Measurements from ENCODE around the gene NOD1. TPM values are rescaled to one million over a fixed set of nuclear protein-coding genes. Genes with fewer than 3 reads are reported as not detected.
"Not testable (repeated sequence)": the region's sequence is repeated elsewhere in the genome, so short reads cannot be mapped to it uniquely, and the experiment has no call there.

NOD1 gene
- polyA plus RNA-seq, 3 donors from 2014 or later, result 5.7 to 9.9 (median 7.4) TPM

DNA sequence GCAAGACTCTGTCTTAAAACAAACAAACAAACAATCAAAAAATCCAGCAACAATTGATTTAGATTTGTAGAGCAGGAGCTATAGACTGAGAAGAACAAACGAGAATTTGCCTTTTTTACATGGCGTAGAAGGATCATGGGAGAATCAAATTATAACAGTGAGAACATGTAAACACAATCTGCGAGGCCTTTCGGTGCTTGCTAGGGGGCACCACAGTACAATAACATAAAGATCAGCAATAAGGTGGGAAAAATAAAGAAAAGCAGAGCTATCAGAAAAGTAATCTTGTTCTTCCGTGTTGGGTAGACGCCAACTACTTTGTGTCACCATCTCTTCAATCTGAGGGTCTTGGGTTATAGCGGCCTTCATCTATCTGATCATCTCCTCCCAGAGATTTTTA lies 82.2 kb downstream of the NOD1 start:
- H3K27me3 Mint-ChIP-seq (ENCODE audit: low read depth in 3 of 3), result no peaks in the 10 kb centered on the region
- no peak overlapping the region for H3K4me3 Mint-ChIP-seq
- no peaks in the 10 kb centered on the region for H3K4me1 Mint-ChIP-seq
- no peak for DNase-seq
- no peaks in the 10 kb centered on the region for H3K9me3 Mint-ChIP-seq
- peak overlapping the region in 1 of 6 donors; percentile 11 for H3K27ac Mint-ChIP-seq
- H3K36me3 Mint-ChIP-seq, result peaks cover 3 to 9% (median 6%) of the 10 kb centered on the region in 3 donors

DNA sequence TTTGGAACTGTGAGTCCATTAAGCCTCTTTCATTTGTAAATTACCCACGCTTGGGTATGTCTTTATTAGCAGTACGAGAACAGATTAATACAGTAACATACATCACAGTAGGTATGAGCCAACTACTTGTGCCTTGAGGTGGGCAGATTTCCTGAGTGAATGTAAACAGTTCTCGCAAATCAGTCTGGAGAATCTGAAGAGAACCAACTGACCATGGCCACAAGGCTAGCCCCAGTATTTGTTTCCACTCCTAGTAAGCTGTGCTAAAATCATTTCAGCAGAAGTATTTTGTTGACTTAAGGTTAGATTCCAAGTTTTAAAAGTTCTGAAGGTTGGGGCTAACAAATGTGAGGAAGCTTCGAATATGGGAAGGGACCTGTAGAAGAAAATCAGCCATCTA lies 82.9 kb downstream of the NOD1 start:
- peaks cover 3 to 9% (median 6%) of the 10 kb centered on the region in 3 donors for H3K36me3 Mint-ChIP-seq
- no peaks in the 10 kb centered on the region for H3K9me3 Mint-ChIP-seq
- H3K4me3 Mint-ChIP-seq, result no peak overlapping the region
- H3K27ac Mint-ChIP-seq, result no peak overlapping the region
- DNase-seq, result no peak
- H3K4me1 Mint-ChIP-seq, result no peaks in the 10 kb centered on the region
- H3K27me3 Mint-ChIP-seq (ENCODE audit: low read depth in 3 of 3), result no peaks in the 10 kb centered on the region

DNA sequence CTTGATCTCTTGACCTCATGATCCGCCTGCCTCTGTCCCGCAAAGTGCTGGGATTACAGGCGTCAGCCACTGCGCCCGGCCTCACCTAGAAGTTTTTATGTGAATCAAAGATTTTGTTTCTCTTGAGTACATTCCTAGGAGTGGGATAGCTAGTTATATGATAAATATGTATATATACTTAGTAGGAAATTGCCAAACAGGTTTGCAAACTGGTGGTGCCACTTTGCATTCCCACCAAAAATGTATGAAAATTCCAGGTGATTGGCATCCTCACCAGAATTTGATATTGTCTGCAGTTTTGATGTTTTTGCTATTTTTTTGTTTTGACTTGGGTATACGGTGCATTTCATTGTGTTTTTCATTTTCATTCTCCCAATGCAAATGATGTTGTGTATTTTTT lies 86.8 kb downstream of the NOD1 start:
- no peak overlapping the region for H3K27ac Mint-ChIP-seq
- no peaks in the 10 kb centered on the region for H3K9me3 Mint-ChIP-seq
- peaks cover 3 to 16% (median 11%) of the 10 kb centered on the region in 3 donors for H3K36me3 Mint-ChIP-seq

DNA sequence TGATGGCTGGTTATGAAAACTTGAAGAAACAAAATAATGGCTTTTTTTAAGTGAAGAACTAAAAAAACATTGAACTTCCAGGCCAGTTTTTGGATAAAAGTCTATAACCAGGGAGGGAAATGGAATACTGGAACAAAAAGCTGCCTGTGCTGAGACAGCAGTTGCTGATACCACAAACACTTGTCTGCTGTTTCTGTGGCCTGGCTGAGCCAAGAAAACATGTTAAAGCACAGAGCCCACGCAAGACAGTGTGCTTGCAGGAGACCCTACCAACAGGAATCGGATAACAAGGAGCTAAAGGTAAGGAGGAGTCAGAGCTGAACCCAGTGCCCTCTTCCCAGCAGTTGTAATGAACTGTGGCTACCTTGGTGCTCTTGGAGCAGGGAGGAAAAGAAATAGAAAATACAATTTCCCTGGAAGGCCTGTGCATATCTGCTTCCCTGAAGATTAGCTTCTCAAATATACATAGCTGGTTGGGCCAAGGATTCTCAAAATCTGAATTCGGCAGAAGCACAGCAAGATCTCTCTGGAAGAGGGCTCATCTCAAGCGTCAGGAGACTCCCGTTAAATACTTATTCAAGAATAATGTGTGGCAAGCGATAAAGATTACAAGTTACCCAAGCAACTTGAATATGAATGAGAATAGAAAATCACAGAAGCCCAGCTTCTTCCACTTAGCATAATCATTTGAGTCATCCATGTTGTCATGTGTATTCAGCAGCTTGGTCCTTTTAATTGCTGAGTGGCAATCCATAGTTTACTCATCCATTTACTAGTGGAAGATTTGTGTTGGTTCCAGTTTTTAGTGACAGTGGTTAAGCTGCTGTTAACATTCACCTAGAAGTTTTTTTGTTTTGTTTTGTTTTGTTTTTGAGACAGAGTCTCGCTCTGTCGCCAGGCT lies 87.6 kb downstream of the NOD1 start:
- H3K27ac Mint-ChIP-seq, result no peak overlapping the region
- H3K9me3 Mint-ChIP-seq, result no peaks in the 10 kb centered on the region
- peaks cover 3 to 17% of the 10 kb centered on the region in 2 donors for H3K4me1 Mint-ChIP-seq
- DNase-seq, result no peak
- no peak overlapping the region for H3K4me3 Mint-ChIP-seq
- H3K27me3 Mint-ChIP-seq (ENCODE audit: low read depth in 3 of 3), result peaks cover 0 to 1% (median 0%) of the 10 kb centered on the region in 3 donors
- H3K36me3 Mint-ChIP-seq, result peaks cover 3 to 16% (median 11%) of the 10 kb centered on the region in 3 donors

More for the DNA sequence above, 86.8 kb downstream of the NOD1 start:
- DNase-seq, result no peak
- no peak overlapping the region for H3K4me3 Mint-ChIP-seq
- peaks cover 2 to 12% of the 10 kb centered on the region in 2 donors for H3K4me1 Mint-ChIP-seq
- peaks cover 0 to 1% (median 0%) of the 10 kb centered on the region in 3 donors for H3K27me3 Mint-ChIP-seq (ENCODE audit: low read depth in 3 of 3)

DNA sequence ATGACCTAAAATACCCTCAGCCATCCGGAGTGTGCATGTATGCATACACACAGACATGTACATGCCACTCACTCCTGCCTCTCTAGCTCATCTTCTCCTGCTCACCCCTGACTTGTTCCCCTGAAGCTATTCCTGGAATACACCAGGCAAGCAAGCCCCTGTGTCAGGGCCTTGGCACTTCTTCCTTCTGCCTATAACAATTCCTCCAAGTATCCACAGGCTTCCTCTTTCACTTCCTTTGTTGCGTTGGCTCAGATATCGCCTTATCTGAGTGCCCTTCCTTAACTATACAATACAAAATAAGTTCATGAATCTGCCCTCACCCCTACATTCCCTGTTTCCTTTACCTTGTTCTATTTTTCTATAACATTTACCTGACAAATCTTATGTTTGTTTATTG lies 88.8 kb downstream of the NOD1 start:
- Mint-ChIP-seq H3K36me3 (peaks cover 3 to 14% (median 5%) of the 10 kb centered on the region in 3 donors), H3K27me3 (ENCODE audit: low read depth in 3 of 3) (peaks cover 0 to 1% (median 0%) of the 10 kb centered on the region in 3 donors), H3K4me1 (peaks cover 3 to 17% of the 10 kb centered on the region in 2 donors), H3K4me3 (no peak overlapping the region), H3K27ac (peak overlapping the region in 1 of 6 donors; percentile 39), H3K9me3 (no peaks in the 10 kb centered on the region)
- DNase-seq, result no peak

DNA sequence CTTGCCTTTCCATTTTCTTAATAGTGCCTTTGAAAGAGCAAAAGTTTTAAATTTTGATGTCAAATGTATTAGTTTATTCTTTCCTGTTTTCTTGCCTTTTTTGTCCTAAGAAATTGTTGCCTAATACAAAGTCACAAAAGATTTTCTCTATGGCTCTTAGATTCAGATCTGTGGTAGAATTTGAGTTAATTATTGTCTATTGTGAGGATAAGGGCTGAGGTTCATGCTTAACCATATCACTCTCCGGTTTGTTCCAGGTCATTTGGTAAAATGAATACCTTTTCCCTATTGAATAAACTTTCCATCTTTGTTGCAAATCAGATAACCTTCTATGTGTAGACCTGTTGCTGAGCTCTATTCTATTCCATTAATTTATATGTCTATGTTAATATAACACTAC lies 96.0 kb downstream of the NOD1 start:
- Mint-ChIP-seq H3K27me3 (ENCODE audit: low read depth in 3 of 3) (no peaks in the 10 kb centered on the region), H3K4me1 (peaks cover 3 to 10% of the 10 kb centered on the region in 2 donors), H3K4me3 (no peak overlapping the region), H3K27ac (no peak overlapping the region), H3K36me3 (no peaks in the 10 kb centered on the region), H3K9me3 (peaks cover 0 to 4% (median under 1%) of the 10 kb centered on the region in 6 donors)
- no peak for DNase-seq

DNA sequence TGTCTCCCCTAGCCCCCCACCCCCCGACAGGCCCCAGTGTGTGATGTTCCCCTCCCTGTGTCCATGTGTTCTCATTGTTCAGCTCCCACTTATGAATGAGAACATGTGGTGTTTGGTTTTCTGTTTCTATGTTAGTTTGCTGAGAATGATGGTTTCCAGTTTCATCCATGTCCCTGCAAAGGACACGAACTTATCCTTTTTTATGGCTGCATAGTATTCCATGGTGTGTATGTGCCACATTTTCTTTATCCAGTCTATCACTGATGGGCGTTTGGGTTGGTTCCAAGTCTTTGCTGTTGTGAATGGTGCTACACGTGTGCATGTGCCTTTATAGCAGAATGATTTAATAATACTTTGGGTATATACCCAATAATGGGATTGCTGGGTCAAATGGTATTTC lies 97.8 kb downstream of the NOD1 start:
- not testable (repeated sequence) for H3K27me3 Mint-ChIP-seq (ENCODE audit: low read depth in 3 of 3); H3K36me3 Mint-ChIP-seq; DNase-seq; H3K27ac Mint-ChIP-seq; H3K4me1 Mint-ChIP-seq; H3K4me3 Mint-ChIP-seq; H3K9me3 Mint-ChIP-seq

DNA sequence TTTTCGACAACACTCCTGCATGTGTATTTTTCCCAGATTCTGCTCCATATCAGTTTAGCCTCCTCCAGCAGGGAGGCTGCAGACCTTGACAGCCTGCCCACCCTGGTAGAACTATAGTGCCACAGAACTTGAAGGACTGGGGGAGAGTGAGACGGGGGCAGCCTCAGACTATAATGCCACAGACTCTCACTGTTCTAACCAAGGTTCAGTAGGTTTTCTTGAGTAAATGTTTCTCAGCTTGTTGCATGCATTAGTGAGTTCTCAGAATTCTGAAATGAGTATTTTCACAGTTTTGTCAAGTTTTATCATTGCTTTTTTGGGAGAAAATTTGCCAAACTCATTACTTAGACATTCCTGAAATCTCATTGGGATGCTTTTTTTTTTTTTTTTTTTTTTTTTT lies 98.3 kb downstream of the NOD1 start:
- no peak overlapping the region for H3K27ac Mint-ChIP-seq
- H3K27me3 Mint-ChIP-seq (ENCODE audit: low read depth in 3 of 3), result no peaks in the 10 kb centered on the region
- no peaks in the 10 kb centered on the region for H3K4me1 Mint-ChIP-seq
- H3K4me3 Mint-ChIP-seq, result no peak overlapping the region
- peaks cover 0 to 4% (median under 1%) of the 10 kb centered on the region in 6 donors for H3K9me3 Mint-ChIP-seq
- no peaks in the 10 kb centered on the region for H3K36me3 Mint-ChIP-seq
- no peak for DNase-seq

DNA sequence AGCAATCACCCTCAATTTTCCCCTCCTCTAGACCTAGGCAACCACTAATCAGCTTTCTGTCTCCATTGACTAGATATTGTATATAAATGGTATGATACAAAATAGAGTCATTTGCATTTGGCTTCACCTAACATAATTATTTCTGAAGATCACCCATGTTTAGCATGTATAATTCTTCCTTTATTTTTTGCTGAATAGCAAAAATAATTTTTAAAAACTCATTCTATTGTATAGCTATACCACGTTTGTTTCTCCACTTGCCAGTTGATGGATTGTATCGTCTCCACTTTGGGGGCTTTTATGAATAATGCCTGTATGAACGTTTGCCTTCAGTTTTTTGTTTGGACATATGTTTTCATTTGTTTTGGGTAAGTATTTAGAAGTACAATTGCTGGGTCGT lies 98.8 kb downstream of the NOD1 start:
- Mint-ChIP-seq H3K9me3 (peaks cover 0 to 4% (median under 1%) of the 10 kb centered on the region in 6 donors), H3K27ac (no peak overlapping the region), H3K4me3 (no peak overlapping the region)

DNA sequence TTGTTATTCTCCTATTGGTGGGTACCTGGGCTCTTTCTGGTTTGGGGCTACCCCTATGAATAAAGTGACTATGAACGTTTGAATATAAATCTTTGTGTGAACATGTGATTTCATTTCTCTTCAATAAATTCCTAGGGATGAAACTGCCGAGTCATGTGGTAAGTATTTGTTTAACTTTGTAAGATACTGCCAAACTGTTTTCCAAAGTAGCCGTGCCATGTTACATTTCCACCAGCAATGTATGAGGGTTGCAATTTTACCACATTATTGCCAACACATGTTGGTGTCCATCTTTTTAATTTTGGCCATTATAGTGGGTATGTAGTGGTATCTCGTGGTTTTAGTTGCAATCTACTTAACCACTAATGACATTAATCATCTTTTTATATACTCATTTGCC lies 99.5 kb downstream of the NOD1 start:
- H3K36me3 Mint-ChIP-seq, result no peaks in the 10 kb centered on the region
- no peak overlapping the region for H3K27ac Mint-ChIP-seq
- DNase-seq, result no peak
- H3K4me1 Mint-ChIP-seq, result no peaks in the 10 kb centered on the region
- H3K4me3 Mint-ChIP-seq, result no peak overlapping the region
- peaks cover 0 to 4% (median under 1%) of the 10 kb centered on the region in 6 donors for H3K9me3 Mint-ChIP-seq
- no peaks in the 10 kb centered on the region for H3K27me3 Mint-ChIP-seq (ENCODE audit: low read depth in 3 of 3)

More for the DNA sequence above, 98.8 kb downstream of the NOD1 start:
- H3K36me3 Mint-ChIP-seq, result no peaks in the 10 kb centered on the region
- H3K27me3 Mint-ChIP-seq (ENCODE audit: low read depth in 3 of 3), result no peaks in the 10 kb centered on the region
- H3K4me1 Mint-ChIP-seq, result no peaks in the 10 kb centered on the region
- DNase-seq, result no peak

DNA sequence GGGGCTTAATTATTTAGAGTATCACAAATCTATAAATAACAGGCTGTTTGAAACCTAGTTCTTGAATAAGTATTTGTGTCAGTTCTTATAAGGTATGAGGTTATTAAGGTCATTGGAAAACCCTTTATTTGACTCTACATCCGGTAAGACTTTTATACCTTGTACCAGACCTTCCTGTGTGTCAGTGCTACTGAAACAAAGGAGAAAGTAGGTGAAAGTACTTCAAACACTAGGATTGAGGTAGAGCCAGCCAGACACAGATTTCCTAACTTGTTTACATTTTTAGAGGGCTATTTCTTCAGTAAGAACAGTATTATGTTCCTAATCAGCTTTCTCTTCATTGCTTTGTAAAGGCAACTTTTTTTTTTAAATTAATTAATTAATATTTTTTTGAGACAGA lies 100.3 kb downstream of the NOD1 start:
- H3K4me1 Mint-ChIP-seq, result peaks cover 0 to under 1% of the 10 kb centered on the region in 2 donors
- no peaks in the 10 kb centered on the region for H3K27me3 Mint-ChIP-seq (ENCODE audit: low read depth in 3 of 3)
- H3K27ac Mint-ChIP-seq, result no peak overlapping the region
- no peak overlapping the region for H3K4me3 Mint-ChIP-seq
- no peak for DNase-seq
- H3K9me3 Mint-ChIP-seq, result peaks cover 0 to 4% (median 0%) of the 10 kb centered on the region in 6 donors
- no peaks in the 10 kb centered on the region for H3K36me3 Mint-ChIP-seq

Other genes starting within 250 kb of the NOD1 start
- 1 to 10 TPM; 1.9 to 3.7 (median 3.1) TPM for gene ZNRF2, start 194.2 kb downstream of the NOD1 start, polyA plus RNA-seq
- 10 to 100 TPM; 20.3 to 27.2 (median 25.3) TPM for gene GGCT, start 26.0 kb upstream of the NOD1 start, polyA plus RNA-seq
- gene GARS1, start 116.1 kb upstream of the NOD1 start, polyA plus RNA-seq, result 10 to 100 TPM; 33.1 to 85.6 (median 75.2) TPM
- not detected for gene CRHR2, start 203.7 kb upstream of the NOD1 start, polyA plus RNA-seq

All from immature natural killer cell (primary cell).